Type B pancreatic cell (in vitro differentiated cells): ENCODE results near the gene HS6ST1. TPM values are rescaled to one million over a fixed set of nuclear protein-coding genes. Genes with fewer than 3 reads are reported as not detected.

Experiments
- DNase-seq: peaks from one replicate; pipeline ENCODE4 v3.0.0; 2021; ENCODE audit warnings: mixed read lengths; ENCODE audit not compliant: unreplicated experiment; ENCODE audit errors: extremely low spot score
- H3K27ac Mint-ChIP-seq: 2 replicates; pipeline ENCODE4 v1.8.0; 2021; ENCODE audit warnings: mild to moderate bottlenecking, mixed read lengths
- H3K27me3 Mint-ChIP-seq: 2 replicates; pipeline ENCODE4 v1.8.0; 2021; ENCODE audit warnings: mixed read lengths
- H3K36me3 Mint-ChIP-seq: 2 replicates; pipeline ENCODE4 v1.8.0; 2021; ENCODE audit warnings: mixed read lengths
- H3K4me1 Mint-ChIP-seq: one replicate; pipeline ENCODE4 v1.8.0; 2021; ENCODE audit warnings: mixed read lengths; ENCODE audit not compliant: unreplicated experiment
- H3K4me3 Mint-ChIP-seq: 2 replicates; pipeline ENCODE4 v1.8.0; 2021; ENCODE audit warnings: mild to moderate bottlenecking, mixed read lengths
- H3K9me3 Mint-ChIP-seq: 2 replicates; pipeline ENCODE4 v1.8.0; 2021; ENCODE audit warnings: mixed read lengths
- total RNA-seq: library from RNA; stranded (reverse); gene quantifications from 2 replicates; pipeline ENCODE4 v1.2.1, GENCODE V29; 2021; ENCODE audit warnings: low replicate concordance
- TF ChIP-seq, protein P1 (sequence below): fragments of 200-600 bp; sonication (generic); conservative IDR thresholded peaks from 2 replicates; pipeline ENCODE4 v1.5.0; 2021; ENCODE audit warnings: antibody characterized with exemption, mild to moderate bottlenecking

The HS6ST1 gene
- total RNA-seq, 1 donor from 2014 or later, result 75.2 TPM

- Mint-ChIP-seq H3K9me3 (no peaks in the 10 kb centered on the region), H3K36me3 (peaks cover 5% of the 10 kb centered on the region), H3K4me1 (peaks cover 61% of the 10 kb centered on the region), H3K27ac (no peak overlapping the region), H3K27me3 (no peaks in the 10 kb centered on the region), H3K4me3 (no peak overlapping the region)
- TF ChIP-seq, protein P1, sequence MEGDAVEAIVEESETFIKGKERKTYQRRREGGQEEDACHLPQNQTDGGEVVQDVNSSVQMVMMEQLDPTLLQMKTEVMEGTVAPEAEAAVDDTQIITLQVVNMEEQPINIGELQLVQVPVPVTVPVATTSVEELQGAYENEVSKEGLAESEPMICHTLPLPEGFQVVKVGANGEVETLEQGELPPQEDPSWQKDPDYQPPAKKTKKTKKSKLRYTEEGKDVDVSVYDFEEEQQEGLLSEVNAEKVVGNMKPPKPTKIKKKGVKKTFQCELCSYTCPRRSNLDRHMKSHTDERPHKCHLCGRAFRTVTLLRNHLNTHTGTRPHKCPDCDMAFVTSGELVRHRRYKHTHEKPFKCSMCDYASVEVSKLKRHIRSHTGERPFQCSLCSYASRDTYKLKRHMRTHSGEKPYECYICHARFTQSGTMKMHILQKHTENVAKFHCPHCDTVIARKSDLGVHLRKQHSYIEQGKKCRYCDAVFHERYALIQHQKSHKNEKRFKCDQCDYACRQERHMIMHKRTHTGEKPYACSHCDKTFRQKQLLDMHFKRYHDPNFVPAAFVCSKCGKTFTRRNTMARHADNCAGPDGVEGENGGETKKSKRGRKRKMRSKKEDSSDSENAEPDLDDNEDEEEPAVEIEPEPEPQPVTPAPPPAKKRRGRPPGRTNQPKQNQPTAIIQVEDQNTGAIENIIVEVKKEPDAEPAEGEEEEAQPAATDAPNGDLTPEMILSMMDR, result no peak
- DNase-seq, result no peak
Observed at GRCh38 chr2:128308889-128309279, 9.8 kb downstream of the HS6ST1 start.

GRCh38 chr2:128308284-128308731, 10.4 kb downstream of the HS6ST1 start:
- no peaks in the 10 kb centered on the region for H3K27me3 Mint-ChIP-seq
- TF ChIP-seq, protein P1, result no peak
- peak overlapping the region; percentile 24 for H3K27ac Mint-ChIP-seq
- no peak overlapping the region for H3K4me3 Mint-ChIP-seq
- H3K36me3 Mint-ChIP-seq, result peaks cover 5% of the 10 kb centered on the region
- H3K4me1 Mint-ChIP-seq, result peaks cover 60% of the 10 kb centered on the region
- no peaks in the 10 kb centered on the region for H3K9me3 Mint-ChIP-seq
- DNase-seq, result no peak

GRCh38 chr2:128307595-128307994, 11.1 kb downstream of the HS6ST1 start:
- Mint-ChIP-seq H3K36me3 (peaks cover 11% of the 10 kb centered on the region), H3K27ac (peak overlapping the region; percentile 24), H3K27me3 (no peaks in the 10 kb centered on the region), H3K4me1 (peaks cover 62% of the 10 kb centered on the region), H3K4me3 (peak overlapping the region; percentile 20), H3K9me3 (no peaks in the 10 kb centered on the region)
- TF ChIP-seq, protein P1, result no peak
- no peak for DNase-seq

DNA sequence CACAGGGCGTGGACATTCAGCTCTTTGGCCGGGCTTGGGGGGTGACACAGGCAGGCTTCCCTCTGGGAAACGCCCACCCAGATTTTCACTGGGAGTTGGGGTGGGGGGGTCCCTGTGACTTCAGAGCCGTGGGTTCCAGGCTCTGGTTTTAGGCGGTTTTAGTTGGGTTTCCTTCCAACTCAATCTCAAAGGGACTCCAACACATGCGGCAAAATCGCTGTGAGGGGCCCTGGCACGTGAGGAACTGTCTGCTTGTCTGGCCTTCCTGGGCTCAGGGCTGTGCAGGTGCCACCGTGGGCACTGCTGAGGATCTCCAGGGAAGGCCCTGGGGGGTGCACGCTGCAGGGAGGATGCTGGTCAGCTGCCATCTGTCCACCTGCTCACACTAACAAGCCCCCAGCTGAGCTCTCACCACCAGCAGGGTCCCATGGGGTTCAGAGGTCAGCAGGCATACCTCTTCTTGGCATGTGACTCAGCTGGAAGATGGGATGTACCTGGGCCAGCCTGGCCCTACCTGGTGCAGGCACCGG, 11.7 kb downstream of the HS6ST1 start:
- no peaks in the 10 kb centered on the region for H3K9me3 Mint-ChIP-seq
- peaks cover 66% of the 10 kb centered on the region for H3K4me1 Mint-ChIP-seq
- peak overlapping the region; percentile 24 for H3K27ac Mint-ChIP-seq
- H3K27me3 Mint-ChIP-seq, result no peaks in the 10 kb centered on the region
- H3K4me3 Mint-ChIP-seq, result no peak overlapping the region
- TF ChIP-seq, protein P1, result no peak
- DNase-seq, result no peak
- H3K36me3 Mint-ChIP-seq, result peaks cover 11% of the 10 kb centered on the region

- Mint-ChIP-seq H3K36me3 (peaks cover 11% of the 10 kb centered on the region), H3K9me3 (no peaks in the 10 kb centered on the region), H3K4me3 (peak overlapping the region; percentile 74), H3K27me3 (no peaks in the 10 kb centered on the region), H3K4me1 (peaks cover 66% of the 10 kb centered on the region), H3K27ac (peak overlapping the region; percentile 98)
- no peak for DNase-seq
- TF ChIP-seq, protein P1, result peak; percentile 52
Observed at GRCh38 chr2:128306081-128306930, 12.4 kb downstream of the HS6ST1 start.
